Brain microvascular endothelial cell (primary cell): ENCODE data around the gene TENM3.

Source experiments
- DNase-seq: peaks from one replicate; pipeline ENCODE4 v3.0.0-alpha.2; 2020
- H3K27ac ChIP-seq: fragments of 250-450 bp; sonication (Bioruptor Pico); 2 replicates; pipeline ENCODE4 v1.5.1; 2020; ENCODE audit warnings: mild to moderate bottlenecking, moderate library complexity
- H3K27me3 ChIP-seq: fragments of 250-450 bp; sonication (Bioruptor Pico); replicated peaks from 2 replicates; pipeline ENCODE4 v1.5.1; 2020; ENCODE audit warnings: mild to moderate bottlenecking
- H3K36me3 ChIP-seq: fragments of 250-450 bp; sonication (Bioruptor Pico); replicated peaks from 2 replicates; pipeline ENCODE4 v1.5.1; 2020; ENCODE audit warnings: mild to moderate bottlenecking
- H3K4me3 ChIP-seq: 2 replicates; pipeline ENCODE4 v1.5.1; 2011; ENCODE audit warnings: low read depth, mild to moderate bottlenecking, control low read depth, low read length, moderate library complexity
- in situ Hi-C: cut with HindIII; loops from 2 replicates; pipeline ENCODE4 v1.10.0; 2017; ENCODE audit warnings: low sequenced_read_pairs, low pct_ligation_motif_present
- TF ChIP-seq, protein P1 (sequence below): IDR thresholded peaks from 2 replicates; pipeline ENCODE4 v1.5.1; 2011; ENCODE audit warnings: low read depth, mild to moderate bottlenecking, moderate library complexity, low read length, control low read depth, inconsistent platforms; ENCODE audit errors: missing control alignments

TENM3 gene

DNA sequence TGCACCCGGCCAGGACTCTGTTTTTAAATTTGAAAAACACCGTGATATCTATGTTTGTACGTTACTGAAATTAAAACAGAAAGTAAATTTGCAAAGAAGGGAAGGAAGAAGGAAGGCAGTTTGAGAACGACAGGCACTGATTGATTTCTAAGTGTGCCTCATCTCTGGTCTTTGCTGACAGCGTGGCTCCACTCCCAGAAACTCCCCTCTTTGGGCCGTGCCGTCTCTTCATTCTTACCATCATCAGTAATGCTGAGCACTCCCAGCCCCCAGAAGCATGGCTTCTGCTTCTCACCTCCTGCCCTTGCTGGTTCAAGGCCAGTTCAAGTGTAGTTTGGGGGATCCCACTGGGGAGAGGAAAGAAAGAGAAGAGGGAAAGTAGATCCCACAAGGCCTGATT lies 85.3 kb downstream of the TENM3 start:
- in situ Hi-C loops = no loop called here
- Histone ChIP-seq H3K4me3 (no peak overlapping the region), H3K27me3 (no peaks in the 10 kb centered on the region), H3K36me3 (no peaks in the 10 kb centered on the region), H3K27ac (no peak overlapping the region)
- no peak for DNase-seq
- TF ChIP-seq, protein P1, sequence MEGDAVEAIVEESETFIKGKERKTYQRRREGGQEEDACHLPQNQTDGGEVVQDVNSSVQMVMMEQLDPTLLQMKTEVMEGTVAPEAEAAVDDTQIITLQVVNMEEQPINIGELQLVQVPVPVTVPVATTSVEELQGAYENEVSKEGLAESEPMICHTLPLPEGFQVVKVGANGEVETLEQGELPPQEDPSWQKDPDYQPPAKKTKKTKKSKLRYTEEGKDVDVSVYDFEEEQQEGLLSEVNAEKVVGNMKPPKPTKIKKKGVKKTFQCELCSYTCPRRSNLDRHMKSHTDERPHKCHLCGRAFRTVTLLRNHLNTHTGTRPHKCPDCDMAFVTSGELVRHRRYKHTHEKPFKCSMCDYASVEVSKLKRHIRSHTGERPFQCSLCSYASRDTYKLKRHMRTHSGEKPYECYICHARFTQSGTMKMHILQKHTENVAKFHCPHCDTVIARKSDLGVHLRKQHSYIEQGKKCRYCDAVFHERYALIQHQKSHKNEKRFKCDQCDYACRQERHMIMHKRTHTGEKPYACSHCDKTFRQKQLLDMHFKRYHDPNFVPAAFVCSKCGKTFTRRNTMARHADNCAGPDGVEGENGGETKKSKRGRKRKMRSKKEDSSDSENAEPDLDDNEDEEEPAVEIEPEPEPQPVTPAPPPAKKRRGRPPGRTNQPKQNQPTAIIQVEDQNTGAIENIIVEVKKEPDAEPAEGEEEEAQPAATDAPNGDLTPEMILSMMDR = no peak

DNA sequence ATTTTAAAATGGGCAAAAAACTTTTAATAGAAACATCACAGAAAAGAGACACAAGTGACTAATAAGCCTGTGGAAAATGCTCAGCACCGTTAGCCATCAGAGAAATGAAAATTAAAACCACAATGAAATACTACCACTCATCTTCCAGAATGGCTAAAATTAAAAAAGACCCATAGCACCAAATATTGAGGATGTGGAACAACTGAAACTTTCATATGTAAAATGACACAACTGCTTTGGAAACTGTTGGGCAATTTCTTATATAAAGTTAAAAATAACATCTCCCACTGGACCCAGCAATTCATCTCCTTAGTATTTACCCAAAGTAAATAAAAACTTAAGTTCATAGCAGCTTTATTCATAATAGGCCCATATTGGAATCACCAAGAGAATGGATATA lies 94.2 kb downstream of the TENM3 start:
- TF ChIP-seq, protein P1 = no peak
- in situ Hi-C loops = no loop called here
- H3K27ac ChIP-seq = no peak overlapping the region

DNA sequence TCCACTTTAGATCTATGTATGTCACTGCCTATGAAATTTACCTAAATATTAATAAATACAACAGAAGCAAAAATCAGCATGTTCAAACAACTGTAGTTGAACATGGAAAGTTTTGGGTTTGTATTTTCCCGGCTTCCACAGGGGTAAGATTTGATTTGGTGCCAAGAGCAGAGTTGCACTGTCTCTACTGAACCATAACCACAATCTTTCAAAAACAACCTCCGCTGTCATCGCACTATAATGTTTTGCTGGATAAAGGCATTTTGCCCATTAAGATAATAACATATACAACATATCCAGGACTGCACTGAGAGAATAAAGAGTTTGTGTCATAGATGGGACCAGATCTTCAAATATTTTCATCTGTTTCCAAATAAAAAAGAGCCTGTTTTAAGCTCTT lies 94.9 kb downstream of the TENM3 start:
- TF ChIP-seq, protein P1 = no peak
- no peaks in the 10 kb centered on the region for H3K36me3 ChIP-seq

More for the DNA sequence above, 94.2 kb downstream of the TENM3 start:
- DNase-seq = no peak
- Histone ChIP-seq H3K4me3 (no peak overlapping the region), H3K27me3 (no peaks in the 10 kb centered on the region), H3K36me3 (no peaks in the 10 kb centered on the region)

DNA sequence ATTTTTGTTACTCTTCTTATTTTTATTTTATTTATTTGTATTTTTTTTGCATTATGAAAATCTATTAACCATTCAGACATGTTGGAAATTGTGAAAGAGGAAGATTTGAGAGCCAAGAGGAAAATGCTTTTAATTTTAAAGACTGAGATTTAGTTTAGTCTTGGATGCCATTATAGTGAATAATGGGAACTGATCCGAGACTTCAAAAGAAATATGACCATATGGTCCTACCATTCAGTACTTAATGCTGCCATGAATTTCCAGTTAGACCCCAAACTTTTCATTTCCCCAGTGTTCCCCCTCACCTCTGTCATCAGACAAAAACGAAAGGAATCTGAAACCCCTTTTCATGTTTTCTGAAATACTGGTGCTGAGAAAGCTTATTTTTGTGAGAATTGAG lies 95.5 kb downstream of the TENM3 start:
- no peak for DNase-seq
- in situ Hi-C loops = no loop called here
- TF ChIP-seq, protein P1 = no peak
- Histone ChIP-seq H3K27ac (no peak overlapping the region), H3K36me3 (no peaks in the 10 kb centered on the region), H3K27me3 (no peaks in the 10 kb centered on the region), H3K4me3 (no peak overlapping the region)

More for the DNA sequence above, 94.9 kb downstream of the TENM3 start:
- H3K4me3 ChIP-seq = no peak overlapping the region
- no peaks in the 10 kb centered on the region for H3K27me3 ChIP-seq
- in situ Hi-C loops = no loop called here
- H3K27ac ChIP-seq = no peak overlapping the region
- DNase-seq = peak; percentile 43

DNA sequence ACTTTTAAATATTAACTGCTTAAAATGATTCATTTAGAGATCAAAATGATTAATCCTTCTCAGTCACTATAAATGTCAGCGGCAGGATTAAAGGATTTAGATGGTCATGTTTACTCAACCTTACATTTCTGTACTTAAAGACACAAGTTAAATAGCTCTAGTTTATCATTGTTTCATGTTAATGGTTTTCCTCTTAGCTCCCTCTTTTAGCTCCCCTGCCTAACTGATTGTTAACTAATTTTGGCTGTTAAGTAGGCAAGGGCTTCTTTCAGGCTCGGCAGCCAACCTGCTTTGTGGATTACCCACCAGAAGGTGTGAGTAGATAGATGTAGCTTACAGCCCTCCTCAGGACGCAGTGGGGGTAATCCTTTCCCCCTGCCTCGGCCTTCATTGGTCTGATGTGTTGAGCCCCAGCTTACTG lies 96.0 kb downstream of the TENM3 start:
- no peak for DNase-seq
- no peaks in the 10 kb centered on the region for H3K27me3 ChIP-seq

DNA sequence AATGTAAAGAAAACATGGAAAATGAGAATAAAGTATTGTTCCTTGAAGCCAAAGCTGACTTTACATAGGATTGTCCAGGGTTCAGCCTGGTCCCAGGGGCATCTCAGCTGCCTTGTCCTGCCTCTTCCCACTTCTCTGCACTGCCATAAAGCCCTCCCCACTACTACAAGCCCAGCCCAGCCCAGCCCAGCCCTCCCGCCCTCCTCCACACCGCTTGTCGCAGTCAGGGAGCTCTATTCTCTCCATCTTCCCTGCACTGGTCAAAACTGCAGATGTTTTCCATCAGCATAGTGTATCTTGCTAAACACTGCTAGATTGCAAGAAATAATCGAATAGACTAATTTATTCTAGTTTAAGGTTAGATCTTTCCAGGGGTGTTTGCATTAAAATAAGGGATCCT lies 100.3 kb downstream of the TENM3 start:
- Histone ChIP-seq H3K27ac (no peak overlapping the region), H3K36me3 (no peaks in the 10 kb centered on the region), H3K27me3 (no peaks in the 10 kb centered on the region), H3K4me3 (no peak overlapping the region)
- DNase-seq = no peak
- in situ Hi-C loops = no loop called here
- TF ChIP-seq, protein P1 = no peak

More for the DNA sequence above, 96.0 kb downstream of the TENM3 start:
- H3K27ac ChIP-seq = no peak overlapping the region
- no peak overlapping the region for H3K4me3 ChIP-seq
- in situ Hi-C loops = no loop called here
- TF ChIP-seq, protein P1 = no peak
- no peaks in the 10 kb centered on the region for H3K36me3 ChIP-seq
